H1 (cell line): ENCODE results near the gene ANO2. TPM values are rescaled to one million over a fixed set of nuclear protein-coding genes. Genes with fewer than 3 reads are reported as not detected.

Experiments
- CTCF ChIA-PET: fragments of 300-600 bp; sonication (Branson Sonifier 250); formaldehyde crosslinking; loops from one replicate; lab custom pipeline; 2021; ENCODE audit not compliant: partially characterized antibody; lab: Charles Lee
- POLR2A ChIA-PET: fragments of 300-600 bp; sonication (Branson Sonifier 250); formaldehyde crosslinking; loops from one replicate; lab custom pipeline; 2021; ENCODE audit warnings: inconsistent platforms; ENCODE audit not compliant: partially characterized antibody; lab: Charles Lee
- DNase-seq, 2 experiments: peaks; one replicate each; pipeline versions ENCODE4 v3.0.0 to v3.0.0-alpha.2; 2010 to 2022; ENCODE audit warnings: low spot score in 2 of 2, low read depth in 1 of 2, mixed read lengths in 1 of 2
- FAIRE-seq: peaks from 2 replicates; lab custom pipeline; 2011; peaks lifted over from hg19 to GRCh38; lab: Jason Lieb, UNC
- H2AFZ ChIP-seq: 2 replicates; pipeline ENCODE4 v1.8.1; 2012; ENCODE audit warnings: low read length, inconsistent platforms
- H2AK5ac ChIP-seq: 2 replicates; pipeline ENCODE4 v1.6.1; 2013; ENCODE audit warnings: low read depth, low read length
- H2BK120ac ChIP-seq: replicated peaks from 2 replicates; pipeline ENCODE3; 2013; ENCODE audit warnings: low read depth, low read length, inconsistent platforms
- H2BK12ac ChIP-seq: 2 replicates; pipeline ENCODE4 v1.6.1; 2013; ENCODE audit warnings: low read depth, low read length
- H2BK15ac ChIP-seq: 2 replicates; pipeline ENCODE4 v1.6.1; 2013; ENCODE audit warnings: low read length
- H2BK20ac ChIP-seq: 2 replicates; pipeline ENCODE4 v1.6.1; 2013; ENCODE audit warnings: low read length
- H2BK5ac ChIP-seq: 2 replicates; pipeline ENCODE4 v1.6.1; 2013; ENCODE audit warnings: low read depth, low read length
- H3K14ac ChIP-seq: 2 replicates; pipeline ENCODE4 v1.6.1; 2013; ENCODE audit warnings: inconsistent platforms; ENCODE audit not compliant: insufficient read length
- H3K18ac ChIP-seq: 2 replicates; pipeline ENCODE4 v1.6.1; 2013; ENCODE audit warnings: low read length; ENCODE audit errors: extremely low read depth
- H3K23ac ChIP-seq: 2 replicates; pipeline ENCODE4 v1.6.1; 2013; ENCODE audit warnings: inconsistent platforms; ENCODE audit not compliant: insufficient read length
- H3K23me2 ChIP-seq: 2 replicates; pipeline ENCODE4 v1.6.1; 2013; ENCODE audit warnings: low read depth, low read length
- H3K27ac ChIP-seq: 2 replicates; pipeline ENCODE4 v1.6.1; 2011; ENCODE audit warnings: low read depth, low read length, inconsistent platforms
- H3K27me3 ChIP-seq, 4 experiments: replicated peaks in 1 of 4; 1 replicate in 1 of 4; 2 replicates in 3 of 4; pipeline versions ENCODE4 v1.6.1 to v1.8.1; 2011 to 2013; ENCODE audit warnings: low read length in 3 of 4, mild to moderate bottlenecking in 3 of 4, inconsistent platforms in 2 of 4, mixed read lengths in 2 of 4, moderate library complexity in 1 of 4; ENCODE audit not compliant: control insufficient read depth in 3 of 4, insufficient read depth in 3 of 4; ENCODE audit errors: extremely low read depth in 1 of 4
- H3K36me3 ChIP-seq, 4 experiments: 2 replicates each; pipeline versions ENCODE4 v1.6.1 to v1.8.1; 2011 to 2013; ENCODE audit warnings: mild to moderate bottlenecking in 4 of 4, low read length in 3 of 4, moderate library complexity in 2 of 4, control low read depth in 1 of 4, inconsistent platforms in 1 of 4; ENCODE audit not compliant: insufficient read depth in 4 of 4, control insufficient read depth in 2 of 4
- H3K4ac ChIP-seq: replicated peaks from 2 replicates; pipeline ENCODE3; 2013; ENCODE audit warnings: low read length, low read depth, mixed read lengths, inconsistent platforms; ENCODE audit not compliant: insufficient read length
- H3K4me1 ChIP-seq, 4 experiments: replicated peaks in 1 of 4; 1 replicate in 1 of 4; 2 replicates in 3 of 4; pipeline versions ENCODE4 v1.6.1 to v1.8.1; 2011 to 2013; ENCODE audit warnings: low read length in 3 of 4, inconsistent platforms in 2 of 4, mixed read lengths in 1 of 4; ENCODE audit not compliant: insufficient read depth in 4 of 4, control insufficient read depth in 3 of 4
- H3K4me2 ChIP-seq, 2 experiments: 2 replicates each; pipeline versions ENCODE4 v1.6.1 to v1.8.1; 2011 to 2013; ENCODE audit warnings: low read depth in 2 of 2, low read length in 2 of 2, control low read depth in 1 of 2, inconsistent platforms in 1 of 2, mild to moderate bottlenecking in 1 of 2; ENCODE audit not compliant: insufficient read depth in 1 of 2
- H3K4me3 ChIP-seq, 4 experiments: fragments of 200-600, 300-600 bp in 1 of 4; sonication (generic), shearing (Covaris generic), sonication (Bioruptor Twin) in 1 of 4; 2 replicates each; pipeline versions ENCODE4 v1.5.1 to v1.8.1; 2011 to 2016; ENCODE audit warnings: low read length in 4 of 4, low read depth in 3 of 4, control low read depth in 2 of 4, inconsistent platforms in 2 of 4, mild to moderate bottlenecking in 2 of 4, mixed read lengths in 1 of 4, moderate library complexity in 1 of 4; ENCODE audit not compliant: insufficient read depth in 2 of 4; ENCODE audit errors: extremely low read depth in 1 of 4
- H3K56ac ChIP-seq: replicated peaks from 2 replicates; pipeline ENCODE3; 2013; ENCODE audit warnings: low read depth, mild to moderate bottlenecking, mixed read lengths, low read length, inconsistent platforms; ENCODE audit not compliant: insufficient read length
- H3K79me1 ChIP-seq: 2 replicates; pipeline ENCODE4 v1.6.1; 2013; ENCODE audit warnings: low read depth, low read length, control low read depth
- H3K79me2 ChIP-seq, 2 experiments: 2 replicates each; pipeline versions ENCODE4 v1.6.1 to v1.8.1; 2012 to 2013; ENCODE audit warnings: low read length in 2 of 2, mild to moderate bottlenecking in 2 of 2, inconsistent platforms in 1 of 2; ENCODE audit not compliant: insufficient read depth in 2 of 2, control insufficient read depth in 1 of 2
- H3K9ac ChIP-seq, 4 experiments: replicated peaks in 1 of 4; 1 replicate in 1 of 4; 2 replicates in 3 of 4; pipeline versions ENCODE4 v1.6.1 to v1.8.1; 2011 to 2013; ENCODE audit warnings: low read depth in 3 of 4, low read length in 3 of 4, control low read depth in 2 of 4, mild to moderate bottlenecking in 2 of 4, moderate library complexity in 2 of 4, inconsistent platforms in 1 of 4; ENCODE audit errors: extremely low read depth in 1 of 4
- H3K9me3 ChIP-seq, 2 experiments: 2 replicates each; pipeline versions ENCODE4 v1.6.1 to v1.8.1; 2012 to 2013; ENCODE audit warnings: mild to moderate bottlenecking in 2 of 2, moderate library complexity in 2 of 2, control low read depth in 1 of 2, inconsistent platforms in 1 of 2, low read depth in 1 of 2, low read length in 1 of 2, mixed read lengths in 1 of 2; ENCODE audit not compliant: insufficient read depth in 2 of 2
- H4K20me1 ChIP-seq, 2 experiments: replicated peaks in 1 of 2; 2 replicates each; pipeline versions ENCODE3 to v1.8.1; 2011 to 2013; ENCODE audit warnings: inconsistent platforms in 2 of 2, low read length in 2 of 2, mild to moderate bottlenecking in 1 of 2; ENCODE audit not compliant: insufficient read depth in 2 of 2, control insufficient read depth in 1 of 2
- H4K5ac ChIP-seq: 2 replicates; pipeline ENCODE4 v1.6.1; 2013; ENCODE audit warnings: low read length, low read depth, mixed read lengths, inconsistent platforms; ENCODE audit not compliant: insufficient read length
- H4K8ac ChIP-seq: 2 replicates; pipeline ENCODE4 v1.8.0; 2013; ENCODE audit warnings: mild to moderate bottlenecking, moderate library complexity, low read length, inconsistent platforms; ENCODE audit not compliant: insufficient read depth; ENCODE audit errors: extremely low read depth
- H4K91ac ChIP-seq: replicated peaks from 2 replicates; pipeline ENCODE3; 2013; ENCODE audit warnings: low read length, mixed read lengths, inconsistent platforms; ENCODE audit not compliant: insufficient read length
- CHD1 ChIP-seq: IDR thresholded peaks from 2 replicates; pipeline ENCODE4 v1.6.1; 2012; ENCODE audit warnings: low read depth, low read length, improper control_type of control experiment
- CHD2 ChIP-seq: IDR thresholded peaks from 2 replicates; pipeline ENCODE4 v1.6.1; 2012; ENCODE audit warnings: low read length, improper control_type of control experiment
- CTCF ChIP-seq, 3 experiments: IDR thresholded peaks; 1 replicate in 2 of 3; 2 replicates in 1 of 3; pipeline versions ENCODE4 v1.5.1 to v1.6.1; 2011; ENCODE audit warnings: low read length in 3 of 3, mild to moderate bottlenecking in 3 of 3, inconsistent platforms in 2 of 3, low read depth in 1 of 3, moderate library complexity in 1 of 3; ENCODE audit not compliant: insufficient read depth in 1 of 3; ENCODE audit errors: control extremely low read depth in 1 of 3
- E2F6 ChIP-seq: IDR thresholded peaks from 2 replicates; pipeline ENCODE4 v1.6.1; 2012; ENCODE audit warnings: inconsistent platforms
- GABPA ChIP-seq: IDR thresholded peaks from 2 replicates; pipeline ENCODE4 v1.6.1; 2011; ENCODE audit warnings: mild to moderate bottlenecking, low read length, moderate library complexity, borderline replicate concordance; ENCODE audit not compliant: insufficient read depth
- PHF8 ChIP-seq: fragments of 200-600 bp; sonication (generic); conservative IDR thresholded peaks from 2 replicates; pipeline ENCODE4 v1.7.1; 2012; ENCODE audit warnings: low read depth, mild to moderate bottlenecking, inconsistent platforms, low read length, moderate library complexity
- RXRA ChIP-seq: IDR thresholded peaks from 2 replicates; pipeline ENCODE4 v1.6.1; 2011; ENCODE audit warnings: low read depth, mild to moderate bottlenecking, low read length, moderate library complexity; ENCODE audit not compliant: insufficient read depth
- SIX5 ChIP-seq: IDR thresholded peaks from 2 replicates; pipeline ENCODE4 v1.6.1; 2011; ENCODE audit warnings: mild to moderate bottlenecking, low read depth, low read length
- TAF1 ChIP-seq: IDR thresholded peaks from 2 replicates; pipeline ENCODE4 v1.6.1; 2011; ENCODE audit warnings: mild to moderate bottlenecking, low read depth, low read length
- WGBS, 2 experiments: shearing (Covaris generic) in 1 of 2; methylation state at CpG; one replicate each; pipeline versions ENCODE4 v1.1.6 to v1.1.7; 2013 to 2015; ENCODE audit warnings: low lambda C conversion rate in 2 of 2, mixed read lengths in 2 of 2, inconsistent platforms in 1 of 2, low coverage in 1 of 2, missing lambda C conversion rate in 1 of 2; ENCODE audit not compliant: insufficient replicate concordance in 2 of 2, insufficient coverage in 1 of 2, insufficient read length in 1 of 2; ENCODE audit errors: extremely low coverage in 1 of 2, missing lambda C conversion rate in 1 of 2; 5-methylcytosine and 5-hydroxymethylcytosine counted together
- polyA plus RNA-seq, 7 experiments: library from polyadenylated mRNA; depleted of rRNA in 3 of 7; stranded (reverse) in 5 of 7; unstranded in 2 of 7; fragments of >200 nt in 5 of 7; fragments of 200-250 nt in 2 of 7; gene quantifications; 1 replicate in 5 of 7; 2 replicates in 1 of 7; 4 replicates in 1 of 7; pipeline versions ENCODE4 v1.2.1 to v1.2.3, GENCODE V29; 2011 to 2013; ENCODE audit warnings: missing spikeins in 2 of 7, mixed read lengths in 2 of 7
- total RNA-seq: library from RNA; stranded (reverse); fragmentation: NEBNext Ultra II Directional; extraction: Animal tissue kit (Norgen Biotek cat#: 25700); gene quantifications from 2 replicates; pipeline ENCODE4 v1.2.1, GENCODE V29; 2021

The ANO2 gene
- total and polyA plus RNA-seq, 2 of the 8 experiments (the other 6 are each of a cell fraction or from before 2014, with no cell fraction given): 1.9 to 5.5 TPM

- H4K20me1 ChIP-seq: peaks cover 0 to 4% of the 10 kb centered on the region in 2 experiments
- no peaks in the 10 kb centered on the region for H3K79me1 ChIP-seq
- no peak overlapping the region for H3K4me2 ChIP-seq
- ChIA-PET POLR2A (interaction anchor here (0.6 kb wide), 1 partner anchor 52 kb away, joined by 5 read pairs; no protein-coding TSS in a partner anchor), CTCF (interaction anchor here (0.7 to 5.1 kb wide), 13 partner anchors 8 to 109 kb away, joined by 3 to 45 read pairs (median 6); no protein-coding TSS in a partner anchor)
- H2BK5ac ChIP-seq: no peak overlapping the region
- H3K79me2 ChIP-seq: no peaks in the 10 kb centered on the region
- no peak overlapping the region for H2AK5ac ChIP-seq
- H3K36me3 ChIP-seq: no peaks in the 10 kb centered on the region
- H3K27ac ChIP-seq: no peak overlapping the region
- no peak overlapping the region for H2BK120ac ChIP-seq
- H3K4me3 ChIP-seq: no peak overlapping the region
- no peak overlapping the region for H4K5ac ChIP-seq
- no peak overlapping the region for H2BK20ac ChIP-seq
- no peak overlapping the region for H4K8ac ChIP-seq
- H3K18ac ChIP-seq: no peak overlapping the region
- no peak overlapping the region for H2BK15ac ChIP-seq
- no peak overlapping the region for H2BK12ac ChIP-seq
- FAIRE-seq: no peak
- H3K23me2 ChIP-seq: no peaks in the 10 kb centered on the region
- H3K23ac ChIP-seq: no peak overlapping the region
- no peak overlapping the region for H3K4ac ChIP-seq
- no peak overlapping the region for H3K9ac ChIP-seq
- WGBS, 2 experiments: 83% methylated on average over 11 of the region's 11 CpGs; no CpG with 5 or more reads in 1 of the 2 experiments
- peaks cover 5 to 14% (median 11%) of the 10 kb centered on the region in 4 experiments; a peak in 6 of 7 replicates for H3K4me1 ChIP-seq
- no peak overlapping the region for H2AFZ ChIP-seq
- 0 out of 7 replicates have a peak, but pooled peaks cover 0 to 3% (median 0%) of the 10 kb centered on the region in 4 experiments for H3K27me3 ChIP-seq
- no peak overlapping the region for H4K91ac ChIP-seq
- no peaks in the 10 kb centered on the region for H3K9me3 ChIP-seq
- H3K56ac ChIP-seq: no peak overlapping the region
- no peak overlapping the region for H3K14ac ChIP-seq
- DNase-seq: no peak
- TF ChIP-seq PHF8 (no peak), E2F6 (no peak), CHD1 (no peak), CHD2 (no peak), SIX5 (no peak), CTCF (IDR thresholded peaks at IDR 0.05; ENCODE audit: control extremely low read depth in 1 of 3, insufficient read depth in 1 of 3, low read depth in 1 of 3, low read length in 3 of 3) (no peak), RXRA (no peak), TAF1 (no peak), GABPA (no peak)
Observed at GRCh38 chr12:5966486-5967095, 21.5 kb upstream of the ANO2 start.
